NCI-H128 (cell line): ENCODE measurements around the gene ARMC2.

Experiments used
- DNase-seq: peaks from one replicate; lab custom pipeline; 2025; ENCODE audit not compliant: unreplicated experiment; lab: John Stamatoyannopoulos, UW

The ARMC2 gene

DNA sequence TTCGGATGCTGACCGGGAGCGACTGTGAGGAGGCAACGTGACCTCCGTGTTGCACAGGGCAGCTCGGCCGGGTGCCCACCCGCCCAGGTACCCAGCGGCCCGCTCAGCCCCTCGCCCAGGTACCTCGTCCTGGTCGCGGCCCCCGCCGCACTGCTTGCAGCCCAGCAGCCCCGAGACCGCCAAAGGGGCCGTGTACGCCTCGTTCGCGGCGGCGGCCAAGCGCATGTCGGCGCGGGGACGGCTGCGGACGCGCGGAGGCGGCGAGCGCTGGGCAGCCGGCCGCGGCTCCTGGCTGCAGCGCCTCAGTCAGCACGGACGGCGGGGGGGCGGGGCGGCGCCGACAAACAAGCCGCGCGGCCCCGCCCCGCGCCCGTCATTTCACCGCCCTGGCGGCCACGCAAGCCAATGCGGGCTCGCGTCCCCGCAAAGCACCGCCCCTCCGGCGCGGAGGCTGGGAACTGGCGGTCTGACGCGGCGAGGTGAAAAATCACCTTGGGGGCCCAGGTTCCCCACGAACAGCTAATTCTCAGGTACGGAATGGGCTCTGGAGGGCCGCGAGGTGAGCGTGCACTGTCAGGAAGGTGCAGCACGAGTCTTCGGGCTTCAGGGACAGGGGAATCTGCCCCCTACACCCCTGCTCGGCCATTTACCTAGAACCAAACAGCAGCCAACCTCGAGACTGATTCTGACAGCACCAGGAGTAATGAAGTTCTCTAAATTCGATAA, 161.2 kb downstream of the ARMC2 start:
- peak; percentile 73 for DNase-seq

GRCh38 chr6:109009962-109010704, 161.9 kb downstream of the ARMC2 start:
- no peak for DNase-seq

GRCh38 chr6:109010705-109011102, 162.5 kb downstream of the ARMC2 start:
- DNase-seq: no peak

GRCh38 chr6:109013656-109014305, 165.6 kb downstream of the ARMC2 start:
- no peak for DNase-seq

- DNase-seq: no peak
Measured at GRCh38 chr6:109014606-109015005, 166.4 kb downstream of the ARMC2 start.

GRCh38 chr6:109015176-109015575, 167.0 kb downstream of the ARMC2 start:
- no peak for DNase-seq

GRCh38 chr6:109019911-109020310, 171.7 kb downstream of the ARMC2 start:
- DNase-seq: no peak

DNA sequence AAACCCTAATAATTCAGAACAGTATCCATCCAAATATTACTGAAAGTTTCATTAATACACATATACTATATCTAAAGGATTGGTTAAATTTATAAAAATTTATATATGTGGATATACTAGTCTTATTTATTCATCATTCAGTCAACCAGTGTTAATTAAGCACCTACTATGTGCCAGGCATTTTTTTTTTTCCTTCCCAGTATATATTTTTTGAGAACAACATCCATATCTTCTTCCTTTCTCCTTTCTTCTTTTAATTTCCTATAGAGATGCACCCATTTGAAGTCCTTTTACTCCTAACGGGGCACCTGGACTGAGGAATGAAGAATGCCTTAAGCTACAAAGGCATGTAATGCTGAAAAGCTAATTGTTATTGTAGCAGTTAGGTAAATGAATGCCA, 173.6 kb downstream of the ARMC2 start:
- no peak for DNase-seq

GRCh38 chr6:109023356-109023925, 175.2 kb downstream of the ARMC2 start:
- no peak for DNase-seq
